GM21381 (cell line): ENCODE data around the gene CD79B.
"Not testable (repeated sequence)": the region's sequence is repeated elsewhere in the genome, so short reads cannot be mapped to it uniquely, and the experiment has no call there.

Source experiments
- ATAC-seq: cut with Tn5 transposase; IDR thresholded peaks from one replicate; pipeline ENCODE4 v1.9.1; 2021; ENCODE audit warnings: mild to moderate bottlenecking, moderate library complexity; ENCODE audit not compliant: unreplicated experiment

Gene CD79B

GRCh38 chr17:63915753-63916152, 16.4 kb downstream of the CD79B start:
- not testable (repeated sequence) for ATAC-seq

GRCh38 chr17:63914471-63914870, 17.7 kb downstream of the CD79B start:
- ATAC-seq, result no peak

GRCh38 chr17:63911657-63912100, 20.5 kb downstream of the CD79B start:
- no peak for ATAC-seq

GRCh38 chr17:63911041-63911635, 21.0 kb downstream of the CD79B start, which contains the start of gene CSHL1:
Gene CSHL1, minus strand, starts transcription at chr17:63911258. Its CDS starts 62 bp downstream, at chr17:63911196.
- ATAC-seq, result no peak

- no peak for ATAC-seq
Measured at GRCh38 chr17:63910096-63910495, 22.0 kb downstream of the CD79B start.

- ATAC-seq, result not testable (repeated sequence)
Measured at GRCh38 chr17:63909586-63909985, 22.5 kb downstream of the CD79B start.

- not testable (repeated sequence) for ATAC-seq
Measured at GRCh38 chr17:63907161-63907778, 24.9 kb downstream of the CD79B start.

- not testable (repeated sequence) for ATAC-seq
Measured at GRCh38 chr17:63904796-63905195, 27.3 kb downstream of the CD79B start.

GRCh38 chr17:63903787-63904201, 28.3 kb downstream of the CD79B start:
- ATAC-seq, result not testable (repeated sequence)

- ATAC-seq, result not testable (repeated sequence)
Measured at GRCh38 chr17:63901971-63902370, 30.2 kb downstream of the CD79B start.

- not testable (repeated sequence) for ATAC-seq
Measured at GRCh38 chr17:63898899-63899798, 33.0 kb downstream of the CD79B start.

- ATAC-seq, result not testable (repeated sequence)
Measured at GRCh38 chr17:63896524-63897354, 35.4 kb downstream of the CD79B start, which contains the start of gene CSH1. Gene CSH1, minus strand, starts transcription at chr17:63896574. Its CDS starts 63 bp downstream, at chr17:63896511.

GRCh38 chr17:63894821-63895220, 37.3 kb downstream of the CD79B start:
- ATAC-seq, result not testable (repeated sequence)

GRCh38 chr17:63894021-63894420, 38.1 kb downstream of the CD79B start:
- not testable (repeated sequence) for ATAC-seq

GRCh38 chr17:63892316-63893037, 39.7 kb downstream of the CD79B start:
- ATAC-seq, result not testable (repeated sequence)

- ATAC-seq, result not testable (repeated sequence)
Measured at GRCh38 chr17:63889026-63889848, 42.9 kb downstream of the CD79B start.

- ATAC-seq, result not testable (repeated sequence)
Measured at GRCh38 chr17:63885119-63885518, 47.0 kb downstream of the CD79B start.

GRCh38 chr17:63882626-63883126, 49.5 kb downstream of the CD79B start:
- not testable (repeated sequence) for ATAC-seq
